ENCODE results near the gene MVB12B. TPM values are rescaled to one million over a fixed set of nuclear protein-coding genes. Genes with fewer than 3 reads are reported as not detected.

Gene MVB12B
- total and polyA plus RNA-seq, 2 of the 8 experiments (the other 6 are each of a cell fraction or from before 2014, with no cell fraction given): 2.6 to 5.0 TPM

DNA sequence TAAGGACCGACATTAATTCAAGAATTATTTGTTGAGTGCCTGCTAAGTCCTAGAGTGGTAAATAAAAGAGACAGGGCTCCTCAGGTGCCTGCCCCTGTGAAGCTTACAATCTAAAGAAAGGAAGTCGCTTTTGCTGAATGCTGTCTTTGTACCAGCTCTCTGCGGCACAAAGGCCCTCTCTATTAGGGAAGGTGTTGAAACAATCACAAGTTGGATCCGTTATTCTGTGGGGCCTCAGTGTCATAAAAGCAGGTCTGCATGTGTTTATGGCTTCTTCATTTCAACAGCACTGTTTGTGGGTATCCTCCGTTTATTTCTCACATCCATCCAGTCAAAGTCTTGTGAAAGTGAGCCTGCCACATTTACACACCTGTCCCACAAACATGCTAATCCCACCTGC lies 7.0 kb upstream of the MVB12B start:
- Histone ChIP-seq H4K20me1 (replicated peaks in 1 of 2; ENCODE audit: control insufficient read depth in 1 of 2, insufficient read depth in 2 of 2, low read length in 2 of 2) (no peaks in the 10 kb centered on the region), H2BK20ac (ENCODE audit: low read length) (no peak overlapping the region), H3K79me1 (ENCODE audit: low read depth, low read length) (no peaks in the 10 kb centered on the region), H4K5ac (ENCODE audit: insufficient read length, low read depth, low read length) (no peak overlapping the region), H2BK120ac (replicated peaks; ENCODE audit: low read depth, low read length) (no peak overlapping the region), H3K23me2 (ENCODE audit: low read depth, low read length) (no peaks in the 10 kb centered on the region), H3K79me2 (ENCODE audit: control insufficient read depth in 1 of 2, insufficient read depth in 2 of 2, low read length in 2 of 2) (no peaks in the 10 kb centered on the region), H3K56ac (replicated peaks; ENCODE audit: insufficient read length, low read depth, low read length) (no peak overlapping the region), H3K4ac (replicated peaks; ENCODE audit: insufficient read length, low read depth, low read length) (no peak overlapping the region), H3K23ac (ENCODE audit: insufficient read length) (no peak overlapping the region), H3K4me3 (ENCODE audit: extremely low read depth in 1 of 4, insufficient read depth in 2 of 4, low read depth in 3 of 4, low read length in 4 of 4) (no peak overlapping the region), H3K9ac (replicated peaks in 1 of 4; ENCODE audit: extremely low read depth in 1 of 4, low read depth in 3 of 4, low read length in 3 of 4) (no peak overlapping the region), H2BK5ac (ENCODE audit: low read depth, low read length) (no peak overlapping the region), H3K14ac (ENCODE audit: insufficient read length) (no peak overlapping the region), H4K8ac (ENCODE audit: extremely low read depth, insufficient read depth, low read length) (no peak overlapping the region), H2AFZ (ENCODE audit: low read length) (0 out of 2 replicates have a peak overlapping the region, but pooled peaks have one; percentile 23), H2AK5ac (ENCODE audit: low read depth, low read length) (no peak overlapping the region), H3K36me3 (ENCODE audit: control insufficient read depth in 2 of 4, insufficient read depth in 4 of 4, low read length in 3 of 4) (no peaks in the 10 kb centered on the region), H2BK12ac (ENCODE audit: low read depth, low read length) (no peak overlapping the region), H3K4me2 (ENCODE audit: insufficient read depth in 1 of 2, low read depth in 2 of 2, low read length in 2 of 2) (no peak overlapping the region), H3K4me1 (replicated peaks in 1 of 4; ENCODE audit: control insufficient read depth in 3 of 4, insufficient read depth in 4 of 4, low read length in 3 of 4) (peaks cover 0 to 4% (median 2%) of the 10 kb centered on the region in 4 experiments; a peak in 2 of 7 replicates), H3K9me3 (ENCODE audit: insufficient read depth in 2 of 2, low read depth in 1 of 2, low read length in 1 of 2) (peaks cover 5 to 7% of the 10 kb centered on the region in 2 experiments; a peak in 2 of 4 replicates), H2BK15ac (ENCODE audit: low read length) (no peak overlapping the region), H3K27me3 (replicated peaks in 1 of 4; ENCODE audit: control insufficient read depth in 3 of 4, extremely low read depth in 1 of 4, insufficient read depth in 3 of 4, low read length in 3 of 4) (no peaks in the 10 kb centered on the region), H3K18ac (ENCODE audit: extremely low read depth, low read length) (no peak overlapping the region), H3K27ac (ENCODE audit: low read depth, low read length) (no peak overlapping the region), H4K91ac (replicated peaks; ENCODE audit: insufficient read length, low read length) (no peak overlapping the region)
- no peak for TF ChIP-seq TAF1 (IDR thresholded peaks at IDR 0.05; ENCODE audit: low read depth, low read length)
- TF ChIP-seq CHD1 (IDR thresholded peaks at IDR 0.05; ENCODE audit: low read depth, low read length): no peak
- DNase-seq (ENCODE audit: low read depth in 1 of 2, low spot score in 2 of 2) (no peak), FAIRE-seq (no peak)
- ChIA-PET POLR2A (ENCODE audit: partially characterized antibody) (interaction anchor here (0.6 kb wide), 1 partner anchor 1094 kb away, joined by 3 read pairs; no protein-coding TSS in a partner anchor), CTCF (ENCODE audit: partially characterized antibody) (interaction anchor here (0.6 to 3.4 kb wide), 5 partner anchors 17 to 78 kb away, joined by 3 to 24 read pairs (median 4); no protein-coding TSS in a partner anchor)
- WGBS, 2 experiments (ENCODE audit: extremely low coverage in 1 of 2, insufficient coverage in 1 of 2, insufficient read length in 1 of 2, insufficient replicate concordance in 2 of 2, low coverage in 1 of 2, low lambda C conversion rate in 2 of 2, missing lambda C conversion rate in 1 of 2): 80% methylated on average over 5 of the region's 5 CpGs; no CpG with 5 or more reads in 1 of the 2 experiments
